Measurements from ENCODE around the gene CLBA1. TPM values are rescaled to one million over a fixed set of nuclear protein-coding genes. Genes with fewer than 3 reads are reported as not detected.
A peak's percentile ranks its signal among the peaks of the same experiment; 100 is the strongest.
"Not testable (repeated sequence)": the region's sequence is repeated elsewhere in the genome, so short reads cannot be mapped to it uniquely, and the experiment has no call there.

Gene CLBA1
- total RNA-seq, result 6.1 TPM

- ATAC-seq, result peak; percentile 94
- intact Hi-C loops (cut with DNase I), result loop anchor here (10.0 kb wide), 1 partner anchor 99 kb away; no protein-coding TSS in a partner anchor
Measured at GRCh38 chr14:104985675-104986486, at the start of gene CLBA1. TSS of gene CLBA1 (plus strand) at chr14:104985788. CDS start at chr14:104986432, 644 bp downstream.

GRCh38 chr14:104935955-104936354, 49.6 kb upstream of the CLBA1 start:
- DNase-seq (ENCODE audit: low spot score) (peak; percentile 22), ATAC-seq (no peak)
- intact Hi-C loops (cut with DNase I), result no loop called here

More at GRCh38 chr14:104985675-104986486, at the start of gene CLBA1:
- DNase-seq (ENCODE audit: low spot score), result peak; percentile 92

DNA sequence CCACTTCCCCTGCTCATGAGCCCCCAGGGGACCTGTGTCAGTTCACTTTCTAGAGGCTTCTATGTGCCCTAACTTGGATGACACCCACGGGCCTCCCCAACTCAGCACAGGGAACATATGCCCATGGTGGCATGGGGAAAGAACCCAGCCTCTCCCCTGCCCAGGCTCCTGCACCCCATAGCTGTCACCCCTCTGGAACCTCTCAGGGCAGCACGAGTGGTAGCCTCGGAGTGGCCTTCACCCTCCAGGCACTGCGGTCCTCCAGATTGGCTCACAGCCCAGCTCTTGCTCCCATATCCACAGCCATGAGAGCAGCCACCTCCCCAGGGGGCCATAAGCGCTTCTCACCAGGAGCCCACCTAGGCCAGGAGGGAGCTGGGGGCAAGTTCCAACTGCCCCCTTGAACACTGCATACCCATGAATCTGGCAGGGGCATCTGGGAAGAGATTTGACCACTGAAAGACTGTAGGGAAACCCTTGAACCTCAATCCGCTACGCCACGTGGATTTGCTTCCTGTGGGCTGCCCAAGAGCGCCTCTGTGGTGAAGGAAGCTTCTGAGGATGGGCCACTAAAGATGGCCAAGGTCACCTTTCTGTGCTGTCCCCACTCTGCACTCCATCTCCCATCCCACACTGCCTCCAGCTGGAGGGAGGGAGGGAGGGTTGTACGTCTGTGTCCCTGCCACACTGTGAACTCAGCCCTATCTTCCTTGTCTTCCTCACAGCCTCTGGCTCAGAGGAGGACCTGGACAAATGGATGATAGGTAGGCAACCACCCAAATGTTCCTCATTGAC, 49.0 kb upstream of the CLBA1 start:
- ATAC-seq (no peak), DNase-seq (ENCODE audit: low spot score) (peak; percentile 57)
- intact Hi-C loops (cut with DNase I), result no loop called here

- ATAC-seq (no peak), DNase-seq (ENCODE audit: low spot score) (peak; percentile 32)
- intact Hi-C loops (cut with DNase I), result no loop called here
Measured at GRCh38 chr14:104937161-104937560, 48.4 kb upstream of the CLBA1 start.

DNA sequence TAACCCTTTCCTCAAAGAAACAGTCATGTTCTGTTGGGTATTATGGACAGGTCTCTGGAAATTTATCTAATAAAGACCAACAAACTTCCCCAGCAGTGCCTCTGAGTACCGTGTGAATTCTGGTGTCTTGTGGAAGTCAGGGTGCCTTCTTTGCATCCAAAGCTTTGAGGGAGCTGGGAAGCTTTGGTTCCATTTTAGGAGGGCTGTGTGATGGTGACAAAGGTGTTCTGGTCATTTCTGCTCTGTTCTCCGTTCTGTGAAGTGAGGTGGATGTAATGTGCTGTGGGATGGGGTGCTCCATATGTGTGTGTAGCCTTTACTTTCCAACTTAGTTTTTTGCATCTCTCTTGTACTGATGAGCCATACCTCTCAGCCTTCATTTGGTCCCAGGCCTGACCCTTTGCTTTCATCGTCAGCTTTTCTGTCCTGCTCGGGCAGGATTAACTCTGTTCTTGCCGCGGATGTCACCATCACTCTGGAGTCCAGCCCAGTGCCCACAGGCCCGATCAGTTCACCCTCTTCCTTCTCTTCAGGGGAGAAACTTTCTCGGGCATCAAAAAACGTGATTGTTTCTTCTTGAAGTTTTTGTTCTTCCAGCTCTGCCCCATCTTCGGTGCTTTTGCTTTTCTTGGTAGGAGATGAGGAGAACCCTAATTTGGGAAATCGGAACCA, 47.8 kb upstream of the CLBA1 start:
- ATAC-seq (no peak), DNase-seq (ENCODE audit: low spot score) (no peak)
- intact Hi-C loops (cut with DNase I), result no loop called here

DNA sequence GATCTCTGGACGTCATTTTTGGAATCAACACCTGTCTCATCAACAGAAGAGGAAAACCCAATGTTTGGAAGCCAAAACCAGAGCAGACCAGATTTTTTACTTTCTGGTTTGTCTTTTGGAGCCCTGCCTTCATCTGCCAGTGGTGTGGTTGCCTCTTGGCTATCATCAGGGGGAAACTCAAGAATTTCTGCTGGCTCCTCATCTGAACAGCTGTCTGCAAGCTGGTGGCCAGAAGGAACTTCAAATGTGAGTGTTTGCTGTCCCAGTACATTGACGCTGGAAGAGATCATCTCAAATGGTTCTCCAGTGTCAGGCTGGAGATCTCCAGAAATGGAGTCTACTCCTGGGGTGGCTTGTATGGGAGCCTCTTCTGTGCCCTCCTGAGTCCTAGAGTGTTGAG, 47.2 kb upstream of the CLBA1 start:
- no peak for ATAC-seq
- intact Hi-C loops (cut with DNase I), result no loop called here
- DNase-seq (ENCODE audit: low spot score), result no peak

GRCh38 chr14:104938960-104939359, 46.6 kb upstream of the CLBA1 start:
- intact Hi-C loops (cut with DNase I), result no loop called here
- ATAC-seq (no peak), DNase-seq (ENCODE audit: low spot score) (peak; percentile 23)

DNA sequence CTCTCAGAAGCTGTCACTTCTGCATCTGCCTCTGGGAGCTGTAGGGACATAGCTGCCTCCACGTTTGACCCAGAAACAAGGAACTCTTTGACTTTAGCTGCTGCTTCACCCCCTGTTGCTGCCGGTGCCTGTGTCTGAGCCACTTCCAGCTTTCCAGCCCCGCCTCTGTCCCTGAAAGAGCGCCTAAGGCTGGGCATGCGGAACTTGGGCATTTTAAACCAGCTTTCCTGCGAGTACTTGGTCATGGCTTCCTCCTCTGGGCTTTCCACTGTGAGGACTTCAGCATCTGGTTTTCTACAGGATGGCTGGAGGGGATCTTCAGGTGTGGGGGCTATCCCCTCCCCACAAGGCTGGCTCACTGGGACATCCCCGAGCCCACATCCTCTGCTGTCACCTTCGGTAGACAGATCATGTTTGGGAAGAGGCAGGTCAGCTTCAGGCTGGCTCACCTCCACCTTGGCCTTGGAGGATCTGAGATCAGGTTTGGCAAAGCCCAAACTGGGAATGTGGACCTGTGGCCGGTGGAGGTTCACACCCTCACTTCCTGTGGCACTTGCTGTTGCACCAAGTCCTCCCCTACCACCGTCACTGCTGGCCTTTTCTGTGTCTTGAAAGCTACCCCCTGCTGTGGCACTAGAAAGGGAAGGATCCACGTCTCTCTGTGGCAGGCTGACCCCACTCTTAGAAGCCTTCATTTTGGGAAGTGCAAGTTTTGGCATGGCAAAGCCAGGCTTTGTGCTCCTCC, 45.8 kb upstream of the CLBA1 start:
- DNase-seq (ENCODE audit: low spot score) (peak; percentile 32), ATAC-seq (peak; percentile 39)
- intact Hi-C loops (cut with DNase I), result no loop called here

DNA sequence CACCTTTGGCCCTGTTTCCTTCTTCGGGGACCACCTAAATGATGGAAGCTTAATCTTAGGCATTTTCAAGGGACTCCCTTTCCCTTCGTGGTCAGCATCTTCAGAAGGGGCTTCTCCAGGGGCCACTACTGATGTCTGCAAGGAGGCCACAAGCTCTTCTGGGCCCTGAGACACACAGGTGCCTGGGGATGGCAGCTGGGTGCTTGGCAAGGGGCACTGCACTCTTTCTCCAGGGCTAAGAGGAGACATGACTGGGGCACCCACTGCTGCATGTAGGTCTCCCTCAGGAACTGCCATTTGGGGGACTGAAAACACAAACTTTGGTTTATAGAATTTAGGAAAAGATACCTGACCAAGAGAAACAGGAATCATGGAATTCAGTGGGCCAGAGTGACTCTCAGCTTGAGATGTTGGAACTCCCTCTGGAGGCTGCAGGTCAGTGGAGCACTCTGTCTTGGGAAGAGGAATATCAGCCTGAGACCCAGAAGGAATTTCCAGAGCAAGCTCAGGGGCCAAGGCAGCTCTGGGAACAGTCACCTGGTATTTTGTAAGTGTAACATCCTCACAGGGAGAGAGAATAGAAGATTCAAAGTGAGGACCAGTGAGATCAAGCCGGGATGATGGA, 45.0 kb upstream of the CLBA1 start:
- DNase-seq (ENCODE audit: low spot score), result no peak
- intact Hi-C loops (cut with DNase I), result no loop called here
- ATAC-seq, result no peak

DNA sequence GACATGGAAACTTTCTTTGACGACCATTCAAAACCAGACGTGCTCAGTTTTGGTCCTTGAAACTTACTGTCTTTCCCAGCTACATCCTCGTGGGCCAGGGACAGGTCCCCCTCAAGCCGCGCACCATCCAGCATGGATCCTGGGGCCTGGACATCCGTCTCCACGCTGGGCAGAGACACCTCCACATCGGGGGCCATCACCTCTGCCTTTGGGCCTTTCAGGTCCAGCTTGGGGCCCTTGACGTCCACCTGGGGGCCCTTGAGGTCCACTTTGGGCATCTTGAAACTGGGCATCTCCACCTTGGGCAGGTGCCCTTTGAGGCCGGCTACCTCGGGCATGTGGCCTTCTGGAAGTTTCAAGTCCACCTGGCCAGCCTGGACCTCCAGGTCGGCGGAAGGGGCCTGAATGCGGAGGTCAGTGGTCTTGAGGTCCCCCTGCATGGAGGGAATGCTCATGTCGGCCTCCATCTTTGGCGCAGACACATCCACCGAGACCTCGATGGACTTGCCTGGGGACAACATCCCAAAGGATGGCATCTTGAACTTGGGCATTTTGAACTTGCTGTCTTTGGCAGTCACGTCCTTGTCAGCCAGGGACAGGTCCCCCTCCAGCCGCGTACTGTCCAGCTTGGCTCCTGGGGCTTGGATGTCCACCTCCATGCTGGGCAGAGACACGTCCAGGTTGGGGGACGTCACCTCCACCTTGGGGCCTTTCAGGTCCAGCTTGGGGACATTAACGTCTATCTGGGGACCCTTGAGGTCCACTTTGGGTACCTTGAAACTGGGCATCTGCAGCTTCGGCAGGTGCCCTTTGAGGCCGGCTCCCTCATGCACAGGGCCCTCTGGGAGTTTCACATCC, 43.9 kb upstream of the CLBA1 start:
- ATAC-seq, result no peak
- DNase-seq (ENCODE audit: low spot score), result no peak
- intact Hi-C loops (cut with DNase I), result no loop called here

DNA sequence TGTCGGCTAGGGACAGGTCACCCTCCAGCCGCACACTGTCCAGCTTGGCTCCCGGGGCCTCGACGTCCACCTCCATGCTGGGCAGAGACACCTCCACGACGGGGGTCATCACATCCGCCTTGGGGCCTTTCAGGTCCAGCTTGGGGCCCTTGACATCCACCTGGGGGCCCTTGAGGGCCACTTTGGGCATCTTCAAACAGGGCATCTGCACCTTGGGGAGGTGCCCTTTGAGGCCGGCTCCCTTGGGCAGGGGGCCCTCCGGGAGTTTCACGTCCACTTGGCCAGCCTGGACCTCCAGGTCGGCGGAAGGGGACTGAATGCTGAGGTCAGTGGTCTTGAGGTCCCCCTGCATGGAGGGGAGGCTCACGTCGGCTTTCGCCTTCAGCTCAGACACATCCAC, 43.0 kb upstream of the CLBA1 start:
- ATAC-seq (no peak), DNase-seq (ENCODE audit: low spot score) (no peak)
- intact Hi-C loops (cut with DNase I), result no loop called here

DNA sequence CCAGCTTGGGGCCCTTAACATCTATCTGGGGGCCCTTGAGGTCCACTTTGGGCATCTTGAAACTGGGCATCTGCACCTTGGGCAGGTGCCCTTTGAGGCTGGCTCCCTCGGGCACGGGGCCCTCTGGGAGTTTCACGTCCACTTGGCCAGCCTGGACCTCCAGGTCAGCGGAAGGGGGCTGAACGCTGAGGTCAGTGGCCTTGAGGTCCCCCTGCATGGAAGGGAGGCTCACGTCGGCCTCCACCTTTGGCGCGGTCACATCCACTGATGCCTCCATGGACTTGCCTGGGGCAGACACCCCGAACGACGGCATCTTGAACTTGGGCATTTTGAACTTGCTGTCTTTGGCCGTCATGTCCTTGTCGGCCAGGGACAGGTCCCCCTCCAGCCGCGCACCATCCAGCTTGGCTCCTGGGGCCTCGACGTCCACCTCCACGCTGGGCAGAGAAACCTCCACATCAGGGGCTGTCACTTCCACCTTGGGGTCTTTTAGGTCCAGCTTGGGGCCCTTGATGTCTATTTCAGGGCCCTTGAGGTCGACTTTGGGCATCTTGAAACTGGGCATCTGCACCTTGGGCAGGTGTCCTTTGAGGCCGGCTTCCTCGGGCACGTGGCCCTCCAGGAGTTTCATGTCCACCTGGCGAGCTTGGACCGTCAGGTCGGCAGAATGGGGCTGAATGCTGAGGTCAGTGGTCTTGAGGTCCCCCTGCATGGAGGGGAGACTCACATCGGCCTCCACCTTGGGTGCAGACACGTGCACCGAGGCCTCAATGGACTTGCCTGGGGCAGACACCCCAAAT, 42.2 kb upstream of the CLBA1 start:
- DNase-seq (ENCODE audit: low spot score); ATAC-seq; intact Hi-C loops (cut with DNase I): not testable (repeated sequence)

DNA sequence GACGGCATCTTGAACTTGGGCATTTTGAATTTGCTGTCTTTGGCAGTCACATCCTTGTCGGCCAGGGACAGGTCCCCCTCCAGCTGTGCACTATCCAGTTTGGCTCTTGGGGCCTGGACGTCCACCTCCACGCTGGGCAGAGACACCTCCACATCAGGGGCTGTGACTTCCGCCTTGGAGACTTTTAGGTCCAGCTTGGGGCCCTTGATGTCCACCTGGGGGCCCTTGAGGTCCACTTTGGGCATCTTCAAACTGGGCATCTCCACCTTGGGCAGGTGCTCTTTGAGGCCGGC, 41.6 kb upstream of the CLBA1 start:
- DNase-seq (ENCODE audit: low spot score); ATAC-seq; intact Hi-C loops (cut with DNase I): not testable (repeated sequence)

DNA sequence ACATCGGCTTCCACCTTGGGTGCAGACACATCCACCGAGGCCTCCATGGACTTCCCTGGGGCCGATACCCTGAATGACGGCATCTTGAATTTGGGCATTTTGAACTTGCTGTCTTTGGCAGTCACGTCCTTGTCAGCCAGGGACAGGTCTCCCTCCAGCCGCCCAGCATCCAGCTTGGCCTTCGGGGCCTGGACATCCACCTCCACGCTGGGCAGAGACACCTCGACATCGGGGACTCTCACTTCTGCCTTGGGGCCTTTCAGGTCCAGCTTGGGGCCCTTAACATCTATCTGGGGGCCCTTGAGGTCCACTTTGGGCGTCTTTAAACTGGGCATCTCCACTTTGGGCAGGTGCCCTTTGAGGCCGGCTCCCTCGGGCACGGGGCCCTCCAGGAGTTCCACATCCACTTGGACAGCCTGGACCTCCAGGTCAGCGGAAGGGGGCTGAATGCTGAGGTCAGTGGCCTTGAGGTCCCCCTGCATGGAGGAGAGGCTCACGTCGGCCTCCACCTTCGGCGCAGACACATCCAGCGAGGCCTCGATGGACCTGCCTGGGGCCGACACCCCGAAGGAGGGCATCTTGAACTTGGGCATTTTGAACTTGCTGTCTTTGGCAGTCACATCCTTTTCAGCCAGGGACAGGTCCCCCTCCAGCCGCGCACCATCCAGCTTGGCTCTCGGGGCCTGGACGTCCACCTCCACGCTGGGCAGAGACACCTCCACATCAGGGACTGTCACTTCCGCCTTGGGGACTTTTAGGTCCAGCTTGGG, 41.0 kb upstream of the CLBA1 start:
- intact Hi-C loops (cut with DNase I); DNase-seq (ENCODE audit: low spot score); ATAC-seq: not testable (repeated sequence)

DNA sequence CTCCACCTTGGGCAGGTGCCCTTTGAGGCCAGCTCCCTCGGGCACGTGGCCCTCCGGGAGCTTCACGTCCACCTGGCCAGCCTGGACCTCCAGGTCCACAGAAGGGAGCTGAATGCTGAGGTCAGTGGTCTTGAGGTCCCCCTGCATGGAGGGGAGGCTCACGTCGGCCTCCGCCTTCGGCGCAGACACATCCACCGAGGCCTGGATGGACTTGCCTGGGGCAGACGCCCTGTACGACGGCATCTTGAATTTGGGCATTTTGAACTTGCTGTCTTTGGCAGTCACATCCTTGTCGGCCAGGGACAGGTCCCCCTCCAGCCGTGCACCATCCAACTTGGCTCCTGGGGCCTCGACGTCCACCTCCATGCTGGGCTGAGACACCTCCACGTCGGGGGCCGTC, 40.3 kb upstream of the CLBA1 start:
- DNase-seq (ENCODE audit: low spot score); ATAC-seq; intact Hi-C loops (cut with DNase I): not testable (repeated sequence)
